ENCODE measurements around the gene SGCD.

Gene SGCD

GRCh38 chr5:156523607-156524006 lies 196.6 kb downstream of the SGCD start:
- no peak for DNase-seq

GRCh38 chr5:156526081-156526925 lies 199.3 kb downstream of the SGCD start:
- DNase-seq, result no peak

- DNase-seq, result no peak
Measured at GRCh38 chr5:156527611-156528010, 200.6 kb downstream of the SGCD start.

- no peak for DNase-seq
Measured at GRCh38 chr5:156528673-156529072, 201.7 kb downstream of the SGCD start.

- no peak for DNase-seq
Measured at GRCh38 chr5:156529892-156530291, 202.9 kb downstream of the SGCD start.

DNA sequence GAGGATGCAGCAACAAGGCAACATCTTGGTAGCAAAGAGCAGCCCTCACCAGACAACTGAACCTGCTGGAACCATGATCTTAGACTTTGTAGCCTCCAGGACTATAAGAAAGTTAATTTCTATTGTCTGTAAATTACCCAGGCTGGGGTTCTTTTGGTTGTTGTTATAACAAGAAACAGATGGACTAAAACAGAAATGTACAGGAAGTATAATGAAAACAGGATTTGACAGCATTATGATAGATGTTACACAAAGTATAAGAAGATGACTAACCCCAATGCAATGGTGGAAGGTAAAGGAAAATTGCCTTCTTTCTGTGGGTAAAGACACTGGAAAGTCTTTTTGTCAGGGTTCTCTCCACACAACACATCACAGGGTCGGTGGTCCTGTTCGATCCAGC lies 204.2 kb downstream of the SGCD start:
- no peak for DNase-seq

GRCh38 chr5:156532921-156533320 lies 206.0 kb downstream of the SGCD start:
- DNase-seq, result no peak

- no peak for DNase-seq
Measured at GRCh38 chr5:156534085-156534484, 207.1 kb downstream of the SGCD start.

GRCh38 chr5:156534906-156535485 lies 208.0 kb downstream of the SGCD start:
- no peak for DNase-seq

DNA sequence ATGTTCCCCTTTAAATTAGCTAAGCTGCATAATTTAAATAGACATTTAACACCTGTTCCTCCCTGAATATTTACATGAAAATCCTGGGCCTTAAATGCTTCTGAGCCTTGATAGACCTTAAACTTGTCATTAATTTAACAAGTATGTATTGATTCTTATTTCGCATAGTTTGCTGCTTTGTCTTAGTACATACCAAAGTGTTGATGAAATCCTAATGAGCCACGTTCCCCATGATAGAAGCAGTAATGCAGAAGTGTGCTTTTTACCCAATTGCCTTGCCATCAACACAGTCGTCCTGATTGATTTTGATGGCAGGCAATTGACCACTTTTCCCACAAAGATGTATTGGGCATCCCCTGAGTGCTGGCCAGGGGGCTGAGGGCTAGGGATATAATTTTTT lies 213.5 kb downstream of the SGCD start:
- no peak for DNase-seq

DNA sequence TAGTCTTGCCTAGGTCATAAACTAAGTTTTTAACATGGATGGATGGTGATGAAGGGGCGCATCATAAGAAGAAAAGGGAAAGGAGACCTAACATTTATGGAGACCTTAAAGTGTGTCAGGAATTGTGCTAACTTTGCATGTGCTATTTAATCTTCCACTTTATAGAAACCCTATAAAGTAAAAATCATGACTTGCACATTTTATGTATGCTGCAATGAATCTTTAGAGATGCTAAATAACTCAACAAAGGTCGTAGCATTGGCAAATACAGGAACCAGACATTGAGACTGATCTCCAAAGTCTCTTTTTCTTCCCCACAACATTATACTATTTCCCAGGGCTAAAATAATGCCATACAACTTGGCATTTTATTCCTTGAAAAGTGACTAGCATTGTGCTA lies 214.6 kb downstream of the SGCD start:
- no peak for DNase-seq

GRCh38 chr5:156543348-156544145 lies 216.6 kb downstream of the SGCD start:
- no peak for DNase-seq

DNA sequence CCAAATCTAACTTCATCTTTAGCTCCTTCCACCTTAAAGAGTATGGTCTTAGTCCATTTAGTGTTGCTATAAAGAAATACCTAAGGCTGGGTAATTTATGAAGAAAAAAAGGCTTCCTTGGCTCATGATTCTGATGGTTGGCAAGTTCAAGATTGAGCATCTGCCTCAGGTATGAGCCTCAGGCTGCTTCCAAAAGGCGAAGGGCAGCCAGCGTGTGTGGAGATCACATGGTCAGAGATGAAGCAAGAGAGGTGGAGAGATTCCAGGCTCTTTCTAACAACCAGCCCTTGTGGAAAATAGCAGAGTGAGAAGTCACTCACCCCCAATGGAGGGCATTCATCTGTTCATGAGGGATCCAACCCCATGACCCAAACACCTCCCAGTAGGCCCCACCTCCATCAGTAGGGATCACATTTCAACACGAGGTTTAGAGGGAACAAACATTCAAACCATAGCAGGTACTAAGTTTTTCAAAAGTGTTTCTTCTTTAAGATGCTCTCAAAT lies 225.9 kb downstream of the SGCD start:
- no peak for DNase-seq

DNA sequence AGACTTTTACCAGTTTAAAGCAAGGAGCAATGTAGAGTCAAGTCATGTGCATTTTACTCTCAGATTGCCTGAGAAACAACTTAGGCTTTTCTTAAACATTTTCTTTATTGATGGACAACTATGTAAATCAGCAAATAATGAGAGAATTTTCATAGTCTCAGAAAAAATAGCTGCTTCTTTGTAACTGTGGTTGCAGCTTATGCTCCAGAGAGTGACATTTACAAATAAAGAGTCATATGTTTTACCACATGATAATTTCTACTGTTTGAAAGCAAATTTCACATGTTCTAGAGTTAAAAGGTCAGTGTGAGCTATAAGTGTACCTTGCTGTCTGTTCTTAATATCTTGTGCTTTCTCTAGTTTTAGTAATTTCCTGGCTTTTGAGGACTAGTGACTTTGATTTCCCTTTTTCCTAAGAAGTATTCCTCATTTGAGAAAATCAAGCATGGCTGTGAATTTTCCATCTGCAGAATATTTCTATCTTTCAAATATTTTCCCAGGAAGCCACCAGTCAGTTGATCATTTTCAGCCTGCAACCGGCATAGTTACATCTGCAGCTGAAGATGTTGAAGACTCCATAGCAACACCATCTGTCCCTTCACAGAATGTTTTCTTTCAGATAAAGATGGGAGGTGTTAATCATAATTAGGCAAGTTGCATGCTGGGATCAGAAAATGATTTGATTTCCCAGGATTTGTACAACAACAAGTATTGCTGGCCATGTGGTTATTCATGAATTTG lies 229.9 kb downstream of the SGCD start:
- DNase-seq, result no peak

GRCh38 chr5:156560002-156560401 lies 233.0 kb downstream of the SGCD start:
- no peak for DNase-seq

DNA sequence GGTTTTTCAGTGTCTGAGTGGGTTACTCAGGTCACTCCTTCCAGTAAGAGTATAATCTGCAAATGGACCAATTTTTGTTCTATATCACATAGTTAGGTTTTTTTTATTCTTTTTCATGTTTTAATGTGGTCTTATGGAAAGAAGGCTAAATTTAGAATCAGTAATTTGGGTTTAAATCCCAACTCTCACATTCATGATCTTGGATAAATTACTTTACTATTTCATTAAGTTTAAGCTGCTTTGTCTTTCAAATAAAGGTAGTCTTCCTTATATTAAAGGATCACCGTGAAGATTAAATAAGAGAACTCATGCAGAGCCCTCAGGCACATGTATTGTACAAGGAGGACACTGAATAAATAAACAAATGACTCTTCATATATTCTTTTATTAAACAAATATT lies 234.7 kb downstream of the SGCD start:
- DNase-seq, result no peak

DNA sequence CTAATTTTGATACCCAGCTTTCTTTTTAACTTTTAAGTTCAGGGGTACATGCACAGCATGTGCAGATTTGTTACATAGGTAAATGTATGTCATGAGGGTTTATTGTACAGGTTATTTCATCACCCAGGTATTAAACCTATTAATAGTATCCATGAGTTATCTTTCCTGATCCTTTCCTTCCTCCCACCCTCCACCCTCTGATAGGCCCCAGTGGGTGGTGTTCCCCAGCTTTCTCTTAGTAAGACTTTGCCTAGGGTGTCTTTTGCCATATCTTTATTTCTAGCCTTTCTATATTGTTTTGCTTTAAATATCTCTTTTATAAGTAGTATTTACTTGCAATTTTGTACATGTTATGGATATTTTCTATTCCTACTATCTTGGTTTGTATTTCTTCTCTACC lies 243.7 kb downstream of the SGCD start:
- no peak for DNase-seq

DNA sequence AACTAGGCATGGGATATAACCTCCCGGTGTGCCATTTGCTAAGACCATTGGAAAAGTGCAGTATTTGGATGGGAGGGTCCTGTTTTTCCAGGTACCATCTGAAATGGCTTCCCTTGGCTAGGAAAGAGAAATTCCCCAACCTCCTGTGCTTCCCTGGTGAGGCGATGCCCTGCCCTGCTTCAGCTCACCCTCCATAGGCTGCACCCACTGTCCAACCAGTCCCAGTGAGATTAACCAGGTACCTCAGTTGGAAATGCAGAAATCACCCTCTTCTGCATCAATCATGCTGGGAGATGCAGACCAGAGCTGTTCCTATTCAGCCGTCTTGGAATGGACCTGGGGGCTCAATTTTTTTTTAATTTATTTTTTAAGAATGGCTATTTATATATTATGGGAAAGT lies 254.8 kb downstream of the SGCD start:
- no peak for DNase-seq

- DNase-seq, result no peak
Measured at GRCh38 chr5:156582193-156582598, 255.2 kb downstream of the SGCD start.

DNA sequence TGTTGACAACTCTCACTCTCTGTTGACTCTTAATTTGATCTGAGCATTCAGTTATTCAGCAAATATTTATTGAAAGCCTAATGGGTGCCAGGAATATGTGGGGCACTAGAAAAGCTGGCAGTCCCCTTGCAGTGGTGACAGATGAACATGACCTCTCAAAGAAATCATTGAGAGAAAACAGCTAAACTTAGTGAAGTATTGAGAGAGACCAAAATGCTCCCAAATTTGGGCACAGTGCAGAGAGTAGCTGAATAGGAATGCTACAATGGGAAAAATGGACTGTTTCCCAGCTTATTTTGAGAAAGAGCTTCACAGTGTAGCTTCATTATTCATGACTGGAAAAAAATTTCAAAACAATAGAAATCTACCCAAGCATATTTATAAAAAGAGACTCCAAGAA lies 257.9 kb downstream of the SGCD start:
- DNase-seq, result no peak

GRCh38 chr5:156585999-156586398 lies 259.0 kb downstream of the SGCD start:
- no peak for DNase-seq

GRCh38 chr5:156587012-156587411 lies 260.0 kb downstream of the SGCD start:
- DNase-seq, result no peak

DNA sequence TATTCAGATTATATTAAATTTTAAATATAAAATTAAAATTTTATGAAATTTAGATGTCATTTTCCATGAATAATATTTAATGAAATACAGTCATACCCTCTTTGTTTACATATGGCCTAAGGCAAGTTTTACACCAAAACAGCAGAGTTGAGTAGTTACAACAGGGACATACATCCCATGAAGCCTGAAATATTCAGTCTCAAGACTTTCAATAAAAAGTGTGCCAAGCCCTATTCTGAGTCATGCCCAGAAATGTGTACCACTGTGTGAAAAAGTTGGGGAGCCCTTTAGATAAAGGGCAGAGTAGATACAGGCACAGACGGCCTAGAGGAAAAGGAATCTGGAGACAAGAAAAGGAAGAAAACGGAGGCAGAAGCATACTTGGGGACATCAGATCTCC lies 261.3 kb downstream of the SGCD start:
- no peak for DNase-seq
